ENCODE results near the gene SLC25A13.
"Not testable (repeated sequence)": the region's sequence is repeated elsewhere in the genome, so short reads cannot be mapped to it uniquely, and the experiment has no call there.

Gene SLC25A13

DNA sequence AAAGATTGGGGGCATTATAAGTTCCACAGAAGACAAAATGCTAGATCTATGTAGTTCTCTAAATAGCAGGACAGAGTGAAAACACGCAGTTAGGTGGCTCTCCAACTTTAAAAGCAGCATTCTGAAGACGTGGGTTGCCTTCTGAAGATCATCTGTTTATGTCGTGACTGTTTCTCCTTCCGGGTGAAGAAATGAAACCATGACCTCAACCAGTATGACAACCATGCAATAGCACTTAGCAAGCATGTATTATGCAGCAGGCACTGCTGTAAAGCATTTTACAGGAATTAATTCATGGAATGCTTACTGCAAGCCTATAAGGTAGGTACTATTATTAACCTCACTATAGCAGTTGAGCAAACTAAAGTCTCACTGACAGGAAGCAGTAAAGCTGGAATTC lies 125.2 kb downstream of the SLC25A13 start:
- no peak for DNase-seq

DNA sequence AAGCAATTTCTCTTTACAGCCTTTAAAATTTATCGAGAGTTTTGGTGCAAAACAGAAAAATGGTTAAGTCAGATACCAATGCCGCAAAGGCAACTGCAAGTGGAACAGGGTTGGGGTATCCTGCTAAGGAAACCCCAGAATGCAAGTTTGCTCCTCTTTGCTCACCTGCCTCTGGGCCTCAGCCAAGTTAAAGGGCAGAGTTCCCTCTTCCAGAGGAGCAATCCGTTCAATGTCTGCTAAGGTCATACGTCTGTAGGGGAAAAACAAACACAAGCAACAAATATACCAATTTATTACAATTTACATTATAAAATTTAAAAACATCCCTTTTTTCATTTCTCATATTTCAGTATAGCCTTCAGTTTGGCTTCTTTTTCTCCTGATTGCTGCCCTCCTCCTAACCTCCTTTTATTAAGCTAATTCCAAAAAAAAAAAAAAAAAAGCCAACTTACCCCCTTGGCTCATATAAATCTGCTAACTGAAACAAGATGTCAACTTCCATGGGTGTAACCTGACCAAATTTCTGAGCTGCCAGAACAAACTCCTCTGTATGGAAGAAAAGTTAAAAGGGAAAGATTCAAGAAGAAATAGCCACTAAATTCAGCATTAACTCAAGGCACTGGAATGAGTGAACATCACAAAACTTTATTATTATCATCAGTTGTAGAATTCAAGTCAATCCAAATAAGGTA lies 132.6 kb downstream of the SLC25A13 start:
- no peak for DNase-seq

DNA sequence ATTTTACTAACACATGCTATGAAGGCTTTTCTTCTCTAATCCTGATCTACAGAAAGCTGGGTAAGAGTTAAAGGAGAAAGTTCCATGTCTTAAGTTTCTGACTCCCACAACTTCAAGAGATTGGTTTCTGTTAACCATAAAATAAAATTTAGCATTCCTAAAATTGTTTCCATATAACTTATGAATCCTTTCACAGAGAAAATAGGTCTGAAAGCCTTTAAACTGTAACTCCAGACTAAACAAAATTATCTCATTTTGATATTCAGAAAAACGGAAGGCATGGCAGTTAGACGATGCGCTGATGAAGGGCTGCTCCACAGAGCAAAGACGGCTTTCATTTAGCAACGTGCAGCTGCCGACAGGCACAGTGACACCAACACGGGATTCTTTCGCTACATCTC lies 133.3 kb downstream of the SLC25A13 start:
- no peak for DNase-seq

DNA sequence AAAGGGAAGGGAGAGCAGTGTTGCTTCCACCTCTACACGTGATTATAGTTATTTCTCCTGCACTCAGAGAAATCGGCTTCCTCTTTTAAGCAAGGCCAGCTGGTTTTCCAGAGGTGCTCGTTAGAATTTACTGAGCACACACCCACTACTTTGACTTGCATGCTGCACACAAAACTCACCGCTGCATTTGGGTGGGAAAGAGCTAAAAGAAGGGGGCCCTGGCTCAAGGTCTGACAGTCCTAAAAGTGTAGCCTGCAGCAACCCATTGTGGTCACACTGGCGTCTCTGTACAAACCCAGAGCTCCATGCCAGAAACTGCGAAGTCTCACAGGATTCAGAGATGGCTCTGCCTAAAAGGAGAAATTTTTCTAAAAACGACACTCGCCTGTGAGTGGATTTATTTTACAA lies 133.7 kb downstream of the SLC25A13 start:
- DNase-seq, result no peak

DNA sequence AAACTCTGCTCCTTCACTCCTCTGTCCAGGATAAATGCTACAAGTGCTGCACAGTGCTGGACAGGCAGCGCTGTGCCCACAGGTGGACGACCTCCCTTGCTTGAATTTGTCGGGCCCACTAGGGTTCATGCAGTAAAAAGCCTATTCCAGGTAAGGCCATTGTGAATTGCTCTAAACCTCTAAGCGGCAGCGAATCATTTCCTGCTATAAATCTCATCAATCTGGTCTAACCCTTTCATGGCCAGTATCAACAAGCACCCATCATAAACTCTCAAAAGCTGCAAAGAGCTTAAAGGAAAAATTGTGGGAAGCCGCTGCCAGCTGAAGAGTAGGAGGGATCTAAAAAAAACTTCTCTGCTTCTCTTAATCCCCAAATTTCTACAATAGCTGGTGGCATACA lies 134.2 kb downstream of the SLC25A13 start:
- no peak for DNase-seq

DNA sequence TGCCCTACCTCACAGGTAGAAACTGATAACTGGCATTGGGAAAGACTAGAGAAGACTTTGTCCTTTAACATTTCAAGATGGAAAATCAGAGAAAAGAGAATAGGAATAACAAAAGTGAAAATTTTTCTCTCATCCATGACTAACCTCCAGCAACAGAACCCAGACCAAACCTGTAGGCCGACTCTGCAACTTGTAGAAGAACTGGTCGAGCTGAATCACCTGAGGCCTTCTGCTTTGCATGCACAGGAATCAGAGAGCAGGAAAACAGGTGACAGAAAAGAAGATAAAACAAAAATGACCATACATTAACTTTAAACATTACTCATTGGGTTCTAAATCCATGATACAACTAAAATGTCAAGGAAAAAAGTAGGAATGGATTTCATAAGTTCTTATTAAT lies 137.1 kb downstream of the SLC25A13 start:
- DNase-seq, result no peak

DNA sequence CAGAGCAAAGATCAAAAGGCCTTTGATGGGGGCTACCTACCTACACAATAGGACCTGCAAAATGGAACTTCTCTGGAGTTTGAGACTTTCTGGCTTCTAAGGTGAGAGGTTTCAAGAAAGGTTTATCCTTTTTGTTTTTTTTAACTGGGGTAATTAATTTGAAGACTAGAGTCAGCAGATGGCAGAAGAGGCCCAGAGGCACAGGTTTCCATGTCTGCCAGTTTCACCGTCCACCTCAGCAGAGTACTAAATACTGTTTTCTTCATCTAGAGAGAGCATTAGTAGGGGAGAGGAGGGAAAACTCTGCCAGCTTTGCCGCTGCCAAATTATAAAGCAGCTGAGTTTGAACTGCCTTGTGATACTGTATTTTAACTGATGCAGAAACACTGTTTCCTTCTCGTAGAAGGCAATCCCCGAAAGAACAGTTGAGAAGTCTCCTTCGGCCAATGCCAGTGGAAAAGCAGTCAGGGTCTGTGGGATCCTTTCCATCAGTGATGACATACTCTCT lies 138.7 kb downstream of the SLC25A13 start:
- no peak for DNase-seq

DNA sequence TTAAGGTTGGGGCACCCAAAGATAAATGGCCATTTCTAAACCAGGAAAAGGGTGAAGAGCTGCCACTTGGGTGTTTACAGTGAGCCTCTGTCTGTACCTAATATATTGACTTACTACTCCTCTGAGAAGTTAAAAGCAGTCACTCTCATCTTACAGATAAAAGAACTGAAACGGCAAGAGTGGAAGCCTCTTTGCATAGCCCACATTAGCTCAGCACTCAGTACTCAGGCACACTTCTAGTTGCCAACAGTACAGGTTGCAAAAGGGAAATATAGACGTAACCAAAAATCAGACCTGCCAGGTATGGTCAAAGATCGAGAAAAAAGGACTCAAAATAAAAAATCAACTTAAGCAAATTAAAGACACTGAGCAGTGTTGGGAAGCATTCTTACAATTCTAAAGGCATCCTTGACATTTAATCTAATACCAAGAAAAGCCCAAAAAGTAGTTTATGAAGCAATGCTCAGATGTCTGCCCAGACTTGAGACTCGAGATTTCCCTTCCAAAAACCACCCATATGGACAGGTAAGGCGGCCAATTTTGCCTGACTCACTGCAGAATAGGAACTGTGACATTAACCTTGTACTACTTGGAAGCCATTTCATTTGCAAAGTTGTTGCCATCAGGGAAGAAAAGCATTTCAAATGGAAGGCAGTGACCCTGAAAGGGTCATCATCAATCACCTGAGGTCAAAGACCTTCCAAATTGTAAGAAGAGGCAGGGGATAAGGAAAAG lies 139.3 kb downstream of the SLC25A13 start:
- DNase-seq, result no peak

DNA sequence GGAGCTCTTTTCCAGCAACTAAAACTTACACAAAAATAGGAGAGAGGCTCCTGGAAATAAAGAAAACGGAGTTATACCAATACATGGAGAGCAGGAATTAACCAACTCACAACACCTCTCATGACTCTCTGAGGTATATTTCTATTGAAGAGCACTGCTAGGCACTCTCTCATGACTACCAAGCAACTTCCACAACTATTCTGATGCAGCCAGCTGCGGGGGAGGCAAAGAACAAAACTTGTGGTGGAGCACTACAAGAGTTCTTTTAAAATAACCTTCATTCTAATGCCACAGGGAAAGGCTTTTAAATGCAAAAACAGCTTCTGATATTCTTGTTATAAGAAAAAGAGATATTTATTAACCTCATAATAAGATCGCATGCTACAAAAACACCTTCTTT lies 140.7 kb downstream of the SLC25A13 start:
- no peak for DNase-seq

DNA sequence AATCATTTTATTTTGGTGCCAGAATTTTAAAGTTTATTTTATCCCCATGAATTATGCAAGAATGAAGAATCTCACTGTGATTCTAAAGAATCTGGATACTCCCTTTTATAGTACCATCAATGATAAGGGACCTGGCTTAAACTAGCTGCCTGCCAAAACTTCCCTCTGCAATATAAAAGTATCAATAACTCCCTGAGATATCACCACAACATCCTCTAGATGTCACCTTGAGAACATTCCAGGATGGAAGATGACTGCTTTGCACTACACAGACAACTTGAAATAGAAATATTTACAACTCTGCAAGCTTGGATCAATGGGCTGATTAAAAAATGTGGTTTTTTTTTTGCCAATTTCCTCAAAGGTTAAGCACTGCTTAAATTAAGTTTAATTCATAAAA lies 142.1 kb downstream of the SLC25A13 start:
- DNase-seq, result no peak

DNA sequence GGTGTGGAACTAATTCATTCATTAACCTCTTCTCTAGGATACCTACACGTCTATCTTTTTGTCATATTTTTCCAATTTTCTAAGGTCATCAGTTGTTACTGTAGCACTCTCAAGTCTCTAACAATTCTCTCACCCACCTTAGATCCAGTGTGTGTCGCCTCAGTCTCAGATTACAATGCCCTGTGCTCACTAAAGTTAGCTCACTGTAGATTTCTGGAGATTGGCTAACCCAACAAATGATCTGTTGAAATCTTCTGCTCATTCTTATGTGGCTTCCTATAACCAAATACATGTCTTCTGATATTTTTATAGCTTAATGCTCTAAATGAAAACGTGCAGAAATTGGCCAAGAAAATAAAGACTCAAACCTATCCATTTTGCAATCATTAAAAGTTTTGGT lies 142.6 kb downstream of the SLC25A13 start:
- no peak for DNase-seq

DNA sequence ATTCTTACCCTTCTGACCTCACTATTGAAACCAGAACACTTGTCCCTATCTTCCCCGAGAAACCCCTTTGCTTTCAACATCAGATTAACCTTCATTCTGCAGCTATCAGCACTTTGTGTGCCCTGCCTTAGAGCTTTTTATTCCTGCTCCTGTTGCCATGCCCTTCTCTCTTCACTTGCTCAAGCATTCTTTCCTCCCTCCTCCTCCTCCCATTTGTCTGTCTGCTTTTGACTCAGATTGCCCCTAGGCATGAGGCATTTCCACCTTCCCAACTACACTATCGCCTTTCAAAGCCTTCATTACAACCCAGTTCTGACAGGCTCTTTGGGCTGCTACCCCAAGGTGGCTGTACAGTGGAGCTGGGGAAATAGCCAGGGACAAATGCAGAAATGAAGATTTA lies 143.3 kb downstream of the SLC25A13 start:
- no peak for DNase-seq

DNA sequence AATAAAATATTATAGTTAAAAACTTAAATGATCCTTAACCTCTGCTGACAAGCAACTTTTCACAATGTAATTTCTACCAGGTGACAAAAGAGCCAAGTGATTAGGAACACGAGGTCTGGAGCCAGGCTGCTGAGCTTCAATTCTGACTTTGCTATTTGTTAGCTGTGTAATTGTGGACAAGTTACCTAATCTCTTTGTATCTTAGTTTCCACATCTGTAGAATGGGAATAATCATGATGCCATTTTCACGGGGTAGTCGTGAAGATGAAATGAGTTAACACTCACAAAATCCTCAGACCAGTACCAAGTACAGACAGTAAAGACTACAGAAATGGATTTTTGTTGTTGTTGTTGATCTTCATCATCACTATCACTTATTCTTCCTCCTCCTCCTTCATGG lies 144.5 kb downstream of the SLC25A13 start:
- DNase-seq, result no peak

DNA sequence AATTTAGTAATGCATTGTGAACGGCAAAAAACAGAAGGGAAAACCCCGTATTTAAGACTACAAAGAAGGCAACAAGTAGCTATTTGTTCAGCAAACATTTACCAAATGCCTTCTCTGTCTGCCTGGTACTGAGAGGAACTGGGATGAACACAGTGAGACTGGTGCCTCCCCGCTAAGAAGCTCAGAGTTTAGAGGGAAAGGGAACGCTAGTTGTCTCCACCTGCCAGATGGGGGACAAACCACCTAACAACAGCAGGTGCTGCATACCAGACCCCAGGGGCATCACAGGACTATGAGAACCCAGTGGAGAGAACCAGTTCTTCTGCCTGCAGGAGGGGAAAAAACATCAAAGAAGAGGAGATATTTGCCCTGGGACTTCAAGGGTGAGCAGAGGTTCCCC lies 147.1 kb downstream of the SLC25A13 start:
- DNase-seq, result no peak

DNA sequence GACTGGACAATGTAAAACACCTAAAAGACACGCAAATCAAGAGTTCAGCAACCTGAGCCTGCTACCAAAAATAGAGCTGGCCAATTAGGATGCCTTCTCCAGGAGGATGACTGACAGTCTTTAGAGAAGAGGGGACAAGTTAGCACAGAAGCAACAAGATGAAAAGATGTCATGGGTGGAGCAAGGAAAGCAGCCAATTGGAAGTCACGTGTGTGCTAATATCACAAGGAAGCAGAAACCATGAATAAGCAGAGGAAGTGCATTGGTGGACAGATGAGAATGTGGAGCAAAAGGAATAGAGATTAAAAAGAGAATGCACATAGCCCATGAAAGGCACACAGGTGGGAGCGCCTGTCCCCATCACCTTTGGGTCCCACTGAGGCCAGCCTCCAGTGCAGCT lies 148.1 kb downstream of the SLC25A13 start:
- peak; percentile 33 for DNase-seq

DNA sequence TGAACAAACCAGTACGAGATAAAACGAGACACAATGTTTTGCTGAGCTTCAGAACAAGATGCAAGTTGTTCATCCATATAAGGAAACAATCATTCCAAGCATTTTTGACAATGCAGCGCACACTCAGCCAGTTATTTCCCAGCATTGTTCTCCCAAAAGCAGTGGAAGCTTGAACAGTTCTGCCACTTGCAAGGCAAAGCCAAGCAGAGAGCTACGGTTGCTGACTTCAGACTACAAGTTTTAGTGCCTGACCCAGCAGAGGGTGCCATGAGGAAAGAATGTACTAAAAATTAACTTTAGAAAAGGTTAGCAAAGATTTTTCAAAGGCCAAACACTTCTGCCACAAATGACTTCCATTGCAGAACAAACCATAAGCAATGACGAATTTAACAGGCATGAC lies 152.5 kb downstream of the SLC25A13 start:
- no peak for DNase-seq

DNA sequence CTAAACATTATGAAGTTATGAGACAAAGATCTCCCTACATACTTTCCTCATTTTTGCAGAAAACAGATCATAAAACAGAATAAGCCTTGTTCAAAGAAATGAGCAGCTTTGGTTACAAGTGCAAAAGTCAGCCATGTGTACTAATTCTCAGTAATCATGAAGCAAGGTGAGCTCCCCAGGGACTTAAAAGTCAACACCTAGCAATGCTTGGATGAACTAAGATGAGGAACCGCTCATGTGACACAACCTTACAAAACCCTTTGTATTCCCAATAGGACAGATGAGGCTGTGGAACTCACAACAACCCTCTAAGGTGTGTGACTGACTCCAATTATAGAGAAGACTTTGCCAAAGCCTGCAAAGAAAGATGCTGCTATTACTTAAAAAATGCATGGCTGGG lies 154.5 kb downstream of the SLC25A13 start:
- DNase-seq, result no peak

DNA sequence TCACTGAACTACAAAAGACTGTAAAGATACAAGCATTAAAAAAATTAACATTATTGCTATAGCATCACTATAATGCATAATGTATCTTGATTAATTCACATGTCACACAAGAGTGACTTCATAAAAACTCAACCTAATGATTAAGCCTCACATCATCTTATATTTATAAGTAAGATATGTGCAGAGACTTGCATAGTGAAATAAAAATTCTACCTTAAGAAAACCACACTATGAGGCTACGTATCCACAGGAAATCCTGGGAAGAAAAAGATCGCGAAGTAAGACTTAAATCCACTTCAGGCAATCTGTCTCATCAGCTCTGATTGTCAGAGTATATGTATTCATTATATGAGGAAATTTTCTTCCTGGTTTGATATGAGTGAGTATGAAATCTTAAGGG lies 160.0 kb downstream of the SLC25A13 start:
- DNase-seq, result no peak

DNA sequence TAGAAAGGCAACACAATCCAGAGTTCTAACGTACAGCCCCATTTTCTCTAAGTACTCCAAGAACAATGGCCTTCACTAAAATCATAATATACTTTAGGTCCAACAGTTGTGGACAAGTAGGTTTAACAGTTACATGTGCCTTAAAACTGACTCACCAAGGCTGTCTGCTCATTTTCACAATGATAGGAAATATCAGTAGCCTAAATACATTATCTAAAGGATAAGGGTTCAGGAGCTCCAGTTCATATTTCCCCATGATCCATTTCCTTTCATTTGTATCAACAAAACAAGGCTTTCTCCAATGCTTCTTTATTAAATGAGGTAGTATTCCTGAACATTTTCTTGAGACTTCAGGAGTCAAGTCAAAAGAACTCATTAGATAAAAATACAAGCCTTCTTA lies 164.0 kb downstream of the SLC25A13 start:
- DNase-seq, result no peak

DNA sequence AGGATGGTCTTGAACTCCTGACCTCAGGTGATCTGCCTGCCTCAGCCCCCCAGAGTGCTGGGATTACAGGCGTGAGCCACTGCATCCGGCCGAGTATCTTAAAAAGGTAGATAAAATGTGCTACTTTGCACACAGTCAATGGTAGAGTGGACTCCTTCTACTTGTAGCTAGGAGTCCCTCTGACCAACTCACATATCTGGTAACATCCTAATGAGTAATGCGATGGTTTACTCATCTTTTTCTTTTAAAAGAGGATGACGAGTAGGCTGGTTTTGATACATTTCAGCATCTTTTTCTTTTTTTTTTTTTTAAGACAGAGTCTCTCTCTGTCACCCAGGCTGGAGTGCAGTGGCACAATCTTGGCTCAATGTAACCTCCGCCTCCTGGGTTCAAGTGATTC lies 167.4 kb downstream of the SLC25A13 start:
- DNase-seq, result not testable (repeated sequence)

DNA sequence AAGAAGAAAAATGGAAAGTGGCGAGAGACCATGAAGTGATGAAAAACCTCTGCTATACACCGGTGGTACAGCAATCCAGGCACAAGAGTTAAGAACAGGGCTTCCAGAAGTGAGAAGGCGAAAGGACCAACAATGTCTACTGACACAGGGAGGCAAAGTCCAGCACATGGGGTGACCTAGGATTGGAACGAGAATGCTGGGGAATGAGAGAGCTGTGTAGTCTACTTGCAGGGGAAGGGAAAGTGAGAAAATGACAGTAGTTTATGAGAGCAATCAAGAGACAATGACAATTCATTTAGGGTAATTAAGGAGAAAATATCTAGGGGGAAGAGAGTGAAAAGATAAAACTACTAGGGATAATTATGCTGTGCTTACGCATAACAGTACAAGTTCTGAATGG lies 169.2 kb downstream of the SLC25A13 start:
- no peak for DNase-seq

DNA sequence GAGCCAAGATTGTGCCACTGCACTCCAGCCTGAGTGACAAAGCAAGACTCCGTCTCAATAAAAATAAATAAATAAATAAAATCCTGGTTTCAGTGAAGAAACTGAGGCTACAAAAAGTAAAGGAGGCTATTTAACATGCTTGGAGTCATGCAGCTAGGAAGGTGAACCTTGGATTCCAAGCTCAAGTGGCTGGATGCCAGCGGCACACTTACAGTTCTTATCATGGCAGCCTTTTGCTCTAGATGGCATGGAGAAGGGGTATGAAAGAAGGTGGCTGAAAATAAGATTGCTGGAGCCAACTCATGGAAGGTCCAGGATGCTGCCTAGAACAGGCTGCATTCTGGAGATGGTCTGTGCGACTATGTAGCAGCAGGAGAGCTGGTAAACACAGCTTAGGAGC lies 170.0 kb downstream of the SLC25A13 start:
- no peak for DNase-seq

DNA sequence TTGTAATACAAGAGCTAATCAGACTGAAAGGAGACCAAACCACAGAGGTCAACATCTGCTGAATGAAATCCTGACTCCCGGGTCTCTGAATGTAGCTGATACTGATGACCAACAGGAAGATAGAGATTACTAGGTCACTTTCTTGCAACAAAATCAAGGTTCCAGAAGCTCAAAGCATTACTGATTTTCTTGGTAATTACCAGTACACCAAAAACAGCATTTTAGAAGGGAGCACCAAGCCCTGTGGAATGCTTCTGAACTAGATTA lies 177.7 kb downstream of the SLC25A13 start:
- DNase-seq, result no peak

DNA sequence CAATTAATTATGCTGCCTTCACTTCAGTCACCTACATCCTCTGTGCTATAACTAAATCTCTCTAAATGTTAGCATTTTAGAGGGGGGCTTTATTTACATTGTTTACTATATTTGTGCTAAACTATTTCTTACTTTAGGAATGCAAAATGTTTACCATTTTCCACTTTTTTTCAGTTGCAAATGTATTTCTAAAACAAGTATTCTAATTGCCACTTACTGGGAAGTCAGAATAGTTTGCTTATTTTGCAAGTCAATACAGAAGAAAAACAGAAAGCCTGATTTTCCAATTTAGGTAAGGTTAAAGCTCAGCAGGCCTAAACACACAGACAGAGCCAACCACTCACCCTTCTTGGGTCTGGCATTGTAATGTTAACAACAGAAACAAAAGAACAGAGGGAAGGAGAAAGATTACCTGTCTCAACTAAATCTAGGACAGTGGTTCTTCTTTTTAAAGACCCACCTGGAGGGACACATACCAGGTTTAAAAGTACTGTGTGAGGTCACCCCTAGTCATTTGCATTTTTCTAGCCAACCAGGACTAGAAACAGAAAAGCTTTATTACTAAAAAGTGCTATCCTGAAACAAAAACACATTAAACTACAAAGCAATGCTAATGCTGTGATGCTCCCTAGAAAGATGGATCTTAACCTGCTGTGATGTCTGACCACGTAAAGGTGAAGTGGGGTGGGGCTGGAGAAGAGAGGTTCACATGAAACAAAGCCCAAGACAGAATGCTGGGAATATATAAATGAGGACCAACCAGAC lies 178.2 kb downstream of the SLC25A13 start:
- DNase-seq, result no peak

All from hematopoietic multipotent progenitor cell treated with erythropoietin and hydrocortisone succinate and interleukin-3 and kit ligand, for 6 days (in vitro differentiated cells).